CD4-positive, alpha-beta T cell treated with Interleukin-21 for 1 hour (primary cell): ENCODE results near the gene GINS2.

Experiments used
- DNase-seq: peaks from one replicate; pipeline ENCODE4 v3.0.0-alpha.2; 2020

GINS2 gene

DNA sequence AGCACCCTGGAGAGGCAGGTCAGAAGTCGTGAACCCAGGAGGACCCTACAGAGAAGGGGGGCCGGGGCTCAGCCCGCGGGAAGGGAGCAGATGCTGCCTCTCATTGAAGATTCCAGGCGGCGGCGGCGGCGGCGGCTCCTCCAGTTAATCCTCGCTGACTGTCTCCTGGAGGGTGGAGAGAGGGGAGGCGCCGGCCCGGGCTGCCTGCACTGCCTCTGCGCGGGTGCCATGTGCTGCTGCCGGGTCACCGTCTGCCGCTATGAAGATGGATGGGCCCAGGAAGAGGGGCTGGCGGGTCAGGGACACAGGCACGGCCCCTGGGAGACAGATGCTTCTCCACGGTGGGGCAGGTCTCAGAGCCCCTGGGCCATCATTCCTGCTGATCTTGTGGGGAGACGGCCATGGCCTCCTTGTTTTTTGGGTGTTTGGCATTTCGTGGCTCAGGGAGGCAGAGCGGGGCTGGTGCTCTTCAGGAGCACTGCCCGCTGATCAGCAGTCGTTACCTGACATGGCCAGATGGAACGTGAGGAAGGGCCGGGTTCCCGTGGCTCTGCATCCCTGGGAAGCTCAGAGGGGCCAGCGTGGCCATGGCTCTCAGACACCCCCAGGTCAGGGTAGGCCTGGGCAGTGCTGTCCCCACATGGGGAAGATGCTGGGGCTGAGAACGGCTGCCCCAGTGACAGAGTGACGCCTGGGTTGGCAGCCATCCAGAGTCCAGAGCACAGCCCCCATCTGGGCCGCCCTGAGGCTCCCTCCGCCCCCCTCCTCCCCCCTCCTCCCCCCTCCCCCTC is 36.1 kb downstream of the GINS2 start:
- peak; percentile 10 for DNase-seq

DNA sequence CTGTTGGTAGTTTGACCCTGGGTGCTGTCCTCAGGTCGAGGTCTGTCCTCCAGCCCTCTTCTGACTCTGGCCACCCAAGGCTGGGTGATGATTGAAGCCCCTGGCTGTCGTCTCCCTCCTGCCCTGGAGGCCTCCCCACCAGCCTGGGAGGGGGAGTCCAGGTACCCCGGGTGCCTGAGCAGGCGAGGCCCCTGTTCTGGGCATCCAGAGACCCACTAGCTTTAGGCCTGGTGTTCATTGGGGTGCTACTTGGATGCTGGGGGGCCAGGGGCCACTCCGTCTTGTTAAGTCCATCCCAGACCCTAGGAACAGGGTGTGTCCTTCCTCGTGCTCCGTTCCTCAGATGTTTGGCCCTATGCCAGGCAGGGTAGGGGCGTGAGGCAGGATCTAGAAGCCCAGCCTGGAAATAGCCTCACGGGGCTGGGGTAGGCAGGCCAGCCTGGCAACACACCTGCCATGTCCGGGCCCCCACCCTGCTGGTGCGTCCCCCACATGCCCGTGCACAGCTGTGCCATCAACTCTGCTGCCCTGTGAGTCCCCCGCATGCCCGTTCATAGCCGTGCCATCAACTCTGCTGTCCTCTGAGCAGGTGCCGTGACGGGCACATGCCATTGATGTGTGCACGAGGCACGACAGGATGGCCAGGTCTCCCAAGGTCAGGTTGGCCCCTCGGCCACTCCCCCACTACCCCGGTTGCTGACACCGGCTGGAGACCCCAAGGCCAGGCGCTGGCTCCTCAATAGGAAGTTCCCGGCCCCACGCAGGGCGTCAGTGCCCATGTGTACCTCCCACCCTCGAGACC is 36.9 kb downstream of the GINS2 start:
- no peak for DNase-seq

DNA sequence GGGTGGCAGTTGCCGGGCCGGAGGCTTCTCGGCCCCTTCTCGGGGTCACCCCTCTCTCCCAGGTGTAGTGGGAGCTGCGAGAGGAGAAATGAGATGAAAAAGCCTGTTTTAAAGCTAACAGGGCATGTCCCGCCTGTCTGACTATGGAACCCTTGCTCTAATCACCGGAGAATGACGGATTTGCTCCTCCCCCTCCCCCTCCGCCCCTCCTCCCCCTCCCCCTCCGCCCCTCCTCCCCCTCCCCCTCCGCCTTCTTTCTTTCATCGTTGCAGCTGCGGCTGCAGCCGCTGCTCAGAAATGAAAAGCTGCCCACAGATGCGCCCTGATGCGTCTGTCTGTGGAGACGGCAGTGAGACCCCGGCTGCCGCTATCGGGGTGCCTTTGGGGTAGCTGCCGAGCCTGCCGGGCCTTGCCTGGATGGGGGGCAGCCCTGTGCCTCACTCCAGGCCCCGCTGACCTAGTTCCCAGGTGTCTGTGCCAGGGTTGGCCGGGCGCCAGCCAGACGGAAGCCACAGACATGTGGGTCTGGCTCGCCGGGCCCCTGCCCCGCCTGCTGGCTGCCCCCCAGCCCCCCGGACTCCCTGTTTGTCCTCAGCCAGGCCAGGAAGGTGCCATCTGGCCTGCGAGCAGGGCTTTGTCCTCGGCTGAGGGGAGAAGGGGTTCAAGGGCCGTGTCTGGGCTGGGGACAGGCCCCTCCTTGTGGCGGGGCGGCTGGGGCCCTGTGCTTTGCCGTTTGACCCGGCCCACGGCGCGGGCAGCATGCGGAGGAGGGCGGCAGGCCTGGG is 37.7 kb downstream of the GINS2 start:
- no peak for DNase-seq

DNA sequence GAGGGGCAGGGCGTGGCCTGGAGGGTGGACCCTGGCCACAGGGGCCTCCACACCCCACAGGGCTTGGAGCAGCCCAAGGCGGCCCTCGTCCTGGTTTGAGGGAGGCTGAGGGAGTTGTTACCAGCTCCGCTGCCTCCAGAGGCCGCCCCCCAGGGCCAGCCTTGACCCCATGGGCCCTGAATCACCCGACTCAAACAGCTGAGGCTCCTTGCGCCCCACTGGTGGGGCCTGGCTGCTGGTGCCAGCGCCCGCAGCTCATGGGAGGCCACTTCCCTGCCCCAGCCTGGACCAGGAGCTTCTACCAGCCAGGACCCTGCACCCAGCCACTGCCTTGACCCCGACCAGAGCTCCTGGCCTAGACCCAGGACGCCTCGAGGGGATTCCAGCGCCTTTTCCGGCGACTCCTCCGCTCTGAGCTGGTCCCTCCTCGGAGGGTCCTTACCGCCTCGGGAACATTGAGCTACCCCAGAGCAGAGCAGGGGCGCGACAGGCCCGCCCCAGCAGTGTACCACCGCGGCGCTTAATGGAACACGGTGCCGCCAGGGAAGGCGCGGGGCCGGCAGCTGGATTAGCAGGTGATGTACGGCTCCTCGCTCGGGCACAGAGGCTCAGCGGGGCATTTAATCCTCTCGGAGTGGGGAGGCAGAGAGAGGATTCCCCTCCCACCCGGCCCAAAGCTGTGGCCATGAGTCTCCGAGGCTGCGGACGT is 38.5 kb downstream of the GINS2 start:
- no peak for DNase-seq

DNA sequence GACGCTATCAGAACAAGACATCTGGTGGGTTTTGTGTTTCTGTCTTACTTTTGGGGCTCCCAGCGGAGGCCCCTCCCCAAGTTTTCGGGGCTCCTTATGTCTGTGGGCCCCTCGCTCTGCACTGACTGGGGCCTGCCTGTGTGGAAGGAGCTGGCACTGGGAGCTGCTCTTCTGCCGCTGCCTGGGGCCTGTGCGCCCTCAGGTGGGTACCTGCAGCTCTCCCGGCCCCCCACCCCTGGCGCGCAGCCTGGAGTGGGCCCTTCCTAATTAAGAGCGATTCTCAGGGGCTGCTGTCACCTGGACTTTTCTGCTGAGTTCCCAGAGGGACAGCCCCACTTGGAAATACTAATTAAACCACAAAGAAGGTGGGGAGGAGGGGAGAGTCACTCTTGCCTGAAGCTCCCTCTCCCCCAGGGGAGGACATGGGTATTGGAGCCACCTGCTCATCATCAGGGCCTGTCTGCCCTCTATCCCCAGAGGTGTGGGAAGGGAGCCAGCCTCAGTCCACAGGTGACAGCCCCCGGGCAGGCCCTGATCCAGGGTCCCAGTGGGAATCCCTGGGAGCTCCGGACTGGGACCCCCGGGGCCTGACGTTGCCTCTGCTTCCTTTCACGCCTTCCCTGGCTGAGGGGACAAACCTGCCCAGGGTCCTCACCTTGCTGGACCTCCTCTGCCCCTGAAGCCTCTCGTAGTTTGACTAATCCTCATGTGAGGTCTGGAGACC is 39.2 kb downstream of the GINS2 start:
- no peak for DNase-seq

DNA sequence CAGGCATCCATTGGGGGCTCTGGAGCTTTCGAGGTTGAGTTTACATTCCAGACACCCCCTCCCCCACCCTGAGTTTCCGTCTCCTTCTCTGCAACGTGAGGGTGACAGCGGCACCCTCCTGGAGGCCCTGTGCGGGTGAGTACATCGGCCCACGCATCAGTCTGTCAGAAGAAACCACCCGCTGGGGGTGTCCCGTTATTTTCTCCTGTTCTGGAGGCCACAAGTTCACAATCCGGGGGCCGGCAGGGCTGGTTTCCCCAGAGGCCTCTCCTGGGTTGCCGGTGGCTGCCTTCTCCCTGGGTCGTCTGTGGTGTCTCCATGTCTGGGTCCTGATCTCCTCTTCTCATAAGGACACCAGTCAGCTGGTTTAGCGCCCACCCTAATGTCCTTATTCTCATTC is 39.9 kb downstream of the GINS2 start:
- no peak for DNase-seq

DNA sequence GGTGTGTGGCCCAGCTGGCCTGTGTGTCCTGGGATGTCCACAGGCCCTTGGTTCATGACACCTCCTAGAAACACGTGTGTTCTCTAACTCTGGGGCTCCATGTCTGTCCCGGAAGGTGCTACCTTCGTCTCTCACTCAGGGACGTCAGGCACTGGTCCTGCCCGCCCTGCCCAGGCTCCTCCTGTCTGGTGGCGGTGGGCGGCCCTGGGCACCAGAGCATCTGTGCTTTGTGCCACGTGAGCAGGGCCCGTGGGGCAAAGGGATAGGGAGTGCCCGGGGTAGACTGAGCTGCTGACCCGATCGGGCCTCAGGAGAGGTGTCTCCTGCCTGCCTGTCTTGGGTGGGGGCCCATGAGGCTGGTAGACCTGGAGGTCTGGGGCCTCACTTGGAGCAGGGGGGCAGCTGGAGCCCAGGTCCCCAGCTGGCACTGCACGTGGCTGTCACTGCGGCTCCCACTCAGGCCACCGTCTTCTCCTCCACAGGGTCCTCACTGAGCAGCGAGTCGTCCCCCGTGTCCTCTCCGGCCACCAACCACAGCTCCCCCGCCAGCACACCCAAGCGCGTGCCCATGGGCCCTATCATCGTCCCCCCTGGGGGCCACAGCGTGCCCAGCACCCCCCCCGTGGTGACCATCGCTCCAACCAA is 40.6 kb downstream of the GINS2 start:
- no peak for DNase-seq

DNA sequence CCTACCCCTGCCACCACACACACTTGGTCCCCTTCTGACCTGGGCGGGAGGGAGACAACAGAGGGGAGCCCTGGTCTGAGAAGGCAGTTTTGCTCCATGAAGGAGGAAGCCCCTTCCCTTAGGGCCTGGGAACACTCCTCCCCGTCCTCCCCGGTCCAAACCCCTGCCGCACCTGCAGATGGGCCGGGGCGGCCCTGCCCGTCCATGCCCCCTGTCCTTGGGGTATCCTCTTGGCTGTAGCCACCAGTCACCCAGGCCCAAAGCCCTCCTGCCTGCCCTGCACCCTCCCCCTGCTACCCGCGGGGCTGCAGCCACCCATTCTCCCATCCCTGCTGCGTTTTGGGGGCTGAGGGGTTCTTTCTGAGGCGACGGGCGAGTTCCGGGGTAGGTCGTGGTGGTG is 41.8 kb downstream of the GINS2 start:
- no peak for DNase-seq

DNA sequence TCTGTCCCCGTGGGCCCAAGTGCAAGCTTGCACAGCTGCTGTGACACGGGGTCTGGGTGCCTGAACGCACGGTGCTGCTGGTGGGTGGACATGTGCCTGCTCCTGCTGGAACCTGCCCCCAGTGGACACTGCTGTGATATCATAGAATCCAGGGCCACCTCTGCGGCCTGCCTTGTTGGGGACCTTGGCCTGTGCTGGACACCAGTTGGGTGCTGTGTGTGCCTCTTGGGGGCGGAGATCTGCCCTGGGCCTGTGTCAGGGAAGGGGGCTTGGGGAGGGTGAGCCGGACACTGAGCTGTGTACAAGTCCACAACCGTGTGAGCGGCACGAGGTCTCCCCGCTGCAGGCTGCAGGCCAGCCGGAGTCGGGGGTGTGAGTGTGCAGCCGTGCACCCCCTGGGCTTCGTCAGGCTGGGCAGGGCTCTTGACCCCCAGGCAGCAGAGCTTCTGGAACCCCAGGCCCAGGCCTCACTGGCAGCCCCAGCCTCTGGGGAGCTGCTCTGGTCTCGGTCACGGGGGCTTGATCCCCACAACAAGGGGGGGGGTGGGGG is 42.3 kb downstream of the GINS2 start:
- no peak for DNase-seq

DNA sequence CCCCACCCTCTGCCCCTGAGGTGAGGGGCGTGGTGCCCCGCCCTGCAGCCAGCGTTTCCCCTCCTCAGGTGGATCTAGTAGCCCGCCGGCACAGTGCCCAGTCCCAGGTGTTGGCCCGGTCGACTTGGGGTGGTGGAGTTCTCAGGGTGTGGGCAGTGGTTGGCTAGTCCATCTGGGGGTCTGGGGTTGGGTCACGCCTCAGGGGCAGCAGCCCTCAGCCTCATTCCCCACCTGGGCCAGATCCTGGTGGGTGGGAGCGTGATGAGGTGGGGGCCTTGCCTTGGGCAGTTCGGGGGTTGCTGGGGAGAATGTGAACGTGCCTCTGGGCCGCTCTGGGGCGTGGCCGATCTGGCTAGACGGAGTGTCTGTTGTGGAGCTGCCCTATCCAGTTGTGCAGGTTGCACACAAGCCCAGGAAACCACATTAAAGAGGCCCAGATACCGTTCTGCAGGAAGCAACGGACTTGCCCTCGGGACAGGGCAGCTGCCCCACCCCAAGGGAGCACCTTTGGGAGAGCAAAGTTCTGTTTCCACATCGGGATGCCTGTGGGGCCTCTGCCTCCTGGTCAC is 43.6 kb downstream of the GINS2 start:
- DNase-seq: no peak

DNA sequence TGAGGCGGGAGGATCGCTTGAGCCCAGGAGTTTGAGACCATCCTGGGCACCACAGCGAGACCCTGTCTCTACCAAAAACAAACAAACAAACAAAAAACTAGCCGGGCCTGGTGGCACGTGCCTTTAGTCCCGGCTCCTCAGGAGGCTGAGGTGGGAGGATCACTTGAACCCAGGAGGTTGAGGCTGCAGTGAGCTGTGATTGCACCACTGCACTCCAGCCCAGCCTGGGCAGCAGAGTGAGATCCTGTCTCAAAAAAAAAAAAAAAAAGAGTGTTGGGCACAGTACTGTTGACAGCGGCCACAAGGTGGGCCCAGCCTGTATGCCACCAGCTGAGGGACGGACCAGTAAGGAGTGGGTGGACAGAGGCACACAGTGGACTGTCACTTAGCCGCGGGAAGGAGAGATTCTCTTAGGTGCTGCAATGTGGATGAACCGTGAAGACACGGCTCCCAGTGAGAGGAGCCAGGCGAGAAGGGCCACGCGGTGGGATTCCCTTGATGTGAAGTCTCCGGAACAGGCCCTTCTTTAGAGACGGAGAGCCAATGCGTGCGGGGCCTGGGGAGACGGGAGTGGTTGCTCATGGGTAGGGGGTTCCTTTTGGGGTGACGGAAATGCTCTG is 44.6 kb downstream of the GINS2 start:
- no peak for DNase-seq

DNA sequence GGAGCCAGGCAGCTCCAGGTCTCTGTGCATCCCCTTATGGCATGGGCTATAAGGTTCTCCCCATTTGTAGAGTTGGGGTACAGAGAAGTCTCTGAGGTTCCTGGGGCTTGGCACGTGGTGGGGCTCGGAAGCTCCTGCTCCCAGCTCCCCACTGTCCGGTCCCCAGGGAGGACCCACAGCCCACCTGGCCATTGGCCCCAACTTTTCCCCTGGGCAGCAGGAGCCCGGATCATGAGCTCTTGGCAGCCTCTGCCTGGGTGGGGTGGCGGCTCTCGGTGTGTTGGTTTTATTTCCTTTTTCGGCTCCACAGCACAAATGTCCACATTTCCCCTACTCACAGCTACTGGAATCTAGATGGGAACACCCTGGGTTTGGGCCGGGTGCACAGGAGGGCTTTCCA is 45.1 kb downstream of the GINS2 start:
- no peak for DNase-seq

DNA sequence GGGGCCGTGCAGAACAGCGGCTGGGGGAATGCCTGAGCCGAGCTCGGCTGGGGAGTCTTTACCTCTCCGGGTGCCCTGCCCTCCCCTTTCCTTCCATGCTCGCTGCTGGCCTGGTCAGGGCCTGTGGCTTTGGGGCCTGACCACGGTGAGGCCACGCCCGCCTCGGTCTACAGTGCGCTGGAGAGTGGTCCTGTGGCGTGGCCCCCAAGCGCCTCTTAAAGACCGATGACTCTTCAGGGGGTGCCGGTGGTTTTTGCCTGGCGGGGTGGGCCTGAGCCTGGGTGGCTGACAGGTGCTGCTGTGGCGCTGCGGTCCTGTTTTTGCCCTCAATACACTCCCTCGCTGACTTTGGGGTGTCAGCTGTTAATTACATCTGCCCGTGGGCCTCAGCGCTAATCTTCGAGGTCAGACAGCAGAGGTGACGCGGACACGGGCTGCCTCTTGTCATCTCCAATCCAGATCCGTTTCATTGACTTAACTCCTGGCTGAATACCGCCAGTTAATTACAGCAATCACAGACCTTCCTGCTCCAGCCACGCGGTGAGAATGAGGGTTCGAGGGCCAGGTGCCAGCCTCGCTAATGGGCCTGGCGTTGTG is 45.9 kb downstream of the GINS2 start:
- no peak for DNase-seq

DNA sequence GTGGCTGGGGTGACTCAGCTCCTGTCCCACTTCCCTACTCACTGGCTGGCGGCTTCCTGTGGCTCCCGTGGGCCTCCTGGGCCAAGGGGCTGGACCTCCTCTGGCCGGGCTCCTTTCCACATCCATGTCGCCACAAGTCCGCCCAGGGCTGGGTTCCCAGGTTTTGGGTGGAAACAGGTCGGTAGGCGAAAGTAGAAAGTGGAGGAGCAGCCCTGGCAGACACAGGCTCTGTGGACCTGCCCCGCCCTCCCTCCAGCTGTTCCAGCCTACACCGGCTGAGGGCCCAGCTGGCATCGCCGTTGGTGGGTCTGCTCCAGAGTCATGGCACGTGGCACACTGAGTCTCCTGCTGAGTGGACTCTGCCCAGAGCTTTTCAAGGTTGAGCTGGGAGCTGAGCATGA is 47.0 kb downstream of the GINS2 start:
- DNase-seq: no peak

DNA sequence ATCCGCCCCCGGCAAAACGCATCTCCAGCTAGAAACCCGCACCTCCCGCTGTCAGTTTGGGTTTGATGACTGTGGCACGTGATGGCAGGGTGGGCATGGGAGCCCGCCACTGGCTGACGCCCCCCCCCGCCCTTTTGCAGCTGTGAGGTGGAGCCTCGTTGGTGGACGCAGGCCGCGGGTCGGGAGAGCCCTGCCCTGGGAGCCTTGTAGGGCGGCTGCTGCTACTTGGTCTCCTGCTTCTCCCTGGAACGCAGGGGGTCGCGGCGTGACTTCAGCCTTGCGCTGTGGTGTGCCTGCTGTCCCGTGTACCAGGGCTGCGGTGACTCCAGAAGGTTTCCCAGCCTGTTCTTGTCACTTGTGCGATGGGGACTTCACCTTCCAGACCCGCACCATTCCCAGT is 47.4 kb downstream of the GINS2 start:
- no peak for DNase-seq

DNA sequence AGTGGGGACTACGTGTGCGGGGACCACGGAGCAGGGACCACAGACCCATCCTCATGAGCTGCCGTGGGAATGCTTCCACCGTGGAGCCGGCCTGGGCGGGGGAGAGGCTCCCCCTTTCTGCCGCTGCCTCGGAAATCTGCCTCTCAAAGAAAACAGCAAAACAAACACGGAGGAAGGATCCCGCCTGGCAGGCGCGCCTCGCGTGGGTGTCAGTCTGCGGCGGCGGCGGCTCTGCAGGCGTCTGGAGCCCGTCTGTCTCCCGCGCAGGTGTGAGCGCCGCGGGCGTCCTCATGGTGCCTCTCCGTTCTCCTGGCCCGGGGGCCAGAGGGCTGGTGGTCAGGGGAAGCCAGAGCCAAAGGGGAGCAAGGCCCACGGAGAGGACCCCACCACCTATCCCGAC is 48.2 kb downstream of the GINS2 start:
- DNase-seq: no peak

DNA sequence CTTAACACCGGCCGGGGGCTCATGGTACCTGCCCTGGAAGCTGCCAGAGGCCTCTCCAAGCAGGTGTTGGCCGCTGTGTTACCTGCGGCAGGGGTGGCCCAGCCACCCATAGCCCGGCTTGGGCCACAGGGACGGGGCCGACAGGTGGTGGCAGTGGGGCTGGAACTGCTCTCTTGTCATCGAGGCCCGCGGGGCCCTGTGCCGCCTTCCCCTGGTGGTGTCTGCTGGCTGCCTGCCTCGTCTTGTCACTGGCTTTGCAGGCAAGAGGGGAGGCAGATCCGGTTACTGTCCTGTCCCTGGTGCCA is 48.5 kb downstream of the GINS2 start:
- no peak for DNase-seq

DNA sequence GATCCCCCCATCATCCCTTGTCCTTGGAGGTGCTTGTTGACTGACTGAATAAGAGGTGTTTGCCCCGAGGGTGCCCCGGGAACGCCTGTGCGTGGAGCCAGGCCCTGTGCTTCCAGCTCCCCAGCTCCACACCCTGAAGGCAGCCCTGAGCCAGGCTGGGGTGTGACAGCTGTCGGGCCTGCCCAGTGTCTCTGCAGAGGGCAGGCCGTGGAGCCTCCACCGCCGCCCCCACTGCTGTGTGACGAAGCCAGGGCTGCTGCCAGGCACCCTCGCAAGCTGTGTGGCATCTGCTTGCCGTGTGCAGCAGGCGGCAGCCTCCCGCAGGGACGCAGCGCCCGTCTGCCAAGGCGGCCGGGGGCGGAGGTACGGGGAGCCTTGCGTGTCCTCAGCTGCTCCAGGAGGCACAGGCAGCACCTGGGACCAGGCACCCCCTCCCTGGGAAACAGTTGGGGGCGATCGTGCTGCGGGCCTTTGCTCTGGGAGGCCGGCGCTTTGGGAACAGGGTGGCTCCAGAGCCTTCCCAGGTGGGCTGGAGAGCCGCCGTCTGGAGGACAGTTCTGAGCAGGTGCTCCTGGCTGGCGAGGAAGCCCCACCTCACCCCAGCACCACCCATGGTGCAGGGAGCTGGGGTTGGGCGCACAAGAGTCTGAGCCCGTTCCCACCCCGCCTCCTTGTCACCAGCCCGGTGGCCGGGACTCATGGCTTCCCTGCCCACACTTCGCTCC is 49.1 kb downstream of the GINS2 start:
- DNase-seq: no peak

DNA sequence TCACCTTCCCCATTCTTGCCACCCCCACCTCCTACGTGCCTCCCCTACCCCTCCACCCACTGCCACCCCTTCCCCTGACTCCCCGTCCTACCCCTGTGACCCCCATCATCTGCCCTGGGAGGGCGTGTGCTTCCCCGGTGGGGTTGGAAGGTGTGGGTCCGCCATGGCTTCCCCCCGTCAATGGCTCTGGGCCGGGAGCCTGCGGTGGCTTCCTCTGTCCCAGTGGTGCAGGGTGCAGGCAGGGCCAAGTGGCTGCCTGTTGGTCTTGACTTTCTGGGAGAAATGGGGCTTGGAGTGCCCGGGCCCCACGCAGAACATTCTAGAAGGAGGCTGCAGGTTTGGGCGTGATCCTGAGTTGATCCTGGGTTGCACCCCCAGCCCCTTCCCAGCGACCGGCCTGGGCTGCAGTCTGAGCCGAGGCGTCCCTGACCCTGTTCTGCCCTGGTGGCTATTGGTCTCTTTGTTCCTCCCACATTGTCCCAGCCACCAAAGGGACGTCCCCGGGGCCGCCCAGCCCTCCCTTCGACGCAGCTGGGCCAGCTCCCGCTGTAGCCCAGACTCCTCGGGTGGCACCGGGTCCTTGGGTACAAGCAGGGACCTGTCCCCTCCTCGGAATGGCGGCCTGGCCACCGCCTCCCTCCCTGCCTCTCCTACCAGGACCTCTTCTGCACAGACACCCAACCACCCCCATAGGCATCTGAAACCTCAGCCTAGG is 49.9 kb downstream of the GINS2 start:
- DNase-seq: no peak
